Colon (tissue), 2 donors: Measurements from ENCODE around the gene SPRED2.

ENCODE experiments used
- FAIRE-seq: peaks from 2 replicates; lab custom pipeline; 2012; peaks lifted over from hg19 to GRCh38; lab: Jason Lieb, UNC
- donor health status: control.
- donor health status: control.

Gene SPRED2

GRCh38 chr2:65413610-65414009 is 18.8 kb downstream of the SPRED2 start:
- no peak for FAIRE-seq

GRCh38 chr2:65413106-65413505 is 19.3 kb downstream of the SPRED2 start:
- no peak for FAIRE-seq

- FAIRE-seq = no peak
Measured at GRCh38 chr2:65411056-65411795, 21.2 kb downstream of the SPRED2 start.

DNA sequence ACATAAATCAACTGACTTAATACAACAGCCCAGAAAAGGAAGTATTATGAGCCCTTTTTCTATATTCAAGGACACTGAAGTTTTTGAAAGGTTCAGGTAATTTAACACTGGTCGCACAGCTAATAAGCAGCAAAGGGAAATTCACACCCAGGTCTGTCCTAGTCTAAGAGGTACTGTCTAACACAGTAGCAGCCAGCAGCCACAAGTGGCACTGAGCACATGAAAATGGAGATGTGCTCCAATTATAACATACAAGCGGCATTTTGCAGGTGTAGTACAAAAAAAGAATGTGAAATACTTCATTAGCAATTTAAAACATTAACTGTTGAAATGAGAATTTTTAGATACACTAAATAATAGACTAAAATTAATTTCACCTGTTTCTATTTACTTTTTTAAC is 23.4 kb downstream of the SPRED2 start:
- FAIRE-seq = no peak

DNA sequence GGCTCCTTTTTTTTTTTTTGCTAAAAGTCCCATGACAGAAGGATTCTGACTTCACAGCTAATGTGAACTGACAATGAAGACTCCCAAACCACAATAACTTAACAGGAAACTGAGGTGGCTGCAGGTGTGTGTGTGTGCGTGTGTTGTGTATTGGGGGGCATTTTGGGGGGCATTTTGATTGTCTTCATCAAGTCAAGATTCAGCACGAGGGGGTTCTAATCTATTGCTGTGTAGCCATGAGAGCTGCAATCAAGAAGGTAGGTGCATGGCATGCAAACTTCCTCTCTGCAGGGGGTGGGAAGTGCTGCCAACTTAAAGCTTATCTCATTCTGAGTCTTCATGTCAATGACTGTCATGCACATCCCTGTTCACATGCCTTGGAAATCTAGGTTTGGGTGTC is 25.2 kb downstream of the SPRED2 start:
- no peak for FAIRE-seq

DNA sequence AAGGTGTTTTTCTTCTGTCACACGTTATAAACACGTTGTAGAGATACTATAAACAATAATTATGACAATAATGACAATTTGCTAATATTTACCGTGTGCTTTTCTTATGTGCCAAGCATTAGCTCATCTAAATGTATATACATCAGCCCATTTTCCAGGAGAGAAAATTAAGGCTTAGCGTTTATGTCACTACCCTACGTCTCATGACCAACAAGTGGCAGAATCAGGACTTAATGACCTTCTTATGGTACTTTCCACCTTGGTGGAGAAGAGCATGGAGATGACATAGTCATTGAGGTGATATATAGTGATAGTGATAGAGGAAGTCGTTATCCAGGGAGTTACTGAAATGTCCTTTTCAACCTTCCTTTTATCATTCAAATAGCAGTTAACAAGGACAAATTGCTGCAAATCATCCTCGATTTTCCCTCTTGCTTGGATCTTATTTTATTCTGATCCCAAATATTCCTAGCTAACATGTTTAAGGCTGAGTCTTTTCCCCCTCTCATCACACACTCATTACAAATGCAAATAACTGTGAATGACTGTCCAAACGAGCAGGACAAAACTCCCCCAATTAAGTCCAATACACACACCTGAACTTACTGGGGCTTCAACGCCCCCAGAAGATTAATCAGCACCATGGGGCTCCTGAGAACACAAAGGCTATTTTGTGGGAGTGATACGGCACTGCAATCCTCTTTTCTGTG is 27.3 kb downstream of the SPRED2 start:
- no peak for FAIRE-seq

GRCh38 chr2:65403529-65403915 is 28.9 kb downstream of the SPRED2 start:
- no peak for FAIRE-seq

DNA sequence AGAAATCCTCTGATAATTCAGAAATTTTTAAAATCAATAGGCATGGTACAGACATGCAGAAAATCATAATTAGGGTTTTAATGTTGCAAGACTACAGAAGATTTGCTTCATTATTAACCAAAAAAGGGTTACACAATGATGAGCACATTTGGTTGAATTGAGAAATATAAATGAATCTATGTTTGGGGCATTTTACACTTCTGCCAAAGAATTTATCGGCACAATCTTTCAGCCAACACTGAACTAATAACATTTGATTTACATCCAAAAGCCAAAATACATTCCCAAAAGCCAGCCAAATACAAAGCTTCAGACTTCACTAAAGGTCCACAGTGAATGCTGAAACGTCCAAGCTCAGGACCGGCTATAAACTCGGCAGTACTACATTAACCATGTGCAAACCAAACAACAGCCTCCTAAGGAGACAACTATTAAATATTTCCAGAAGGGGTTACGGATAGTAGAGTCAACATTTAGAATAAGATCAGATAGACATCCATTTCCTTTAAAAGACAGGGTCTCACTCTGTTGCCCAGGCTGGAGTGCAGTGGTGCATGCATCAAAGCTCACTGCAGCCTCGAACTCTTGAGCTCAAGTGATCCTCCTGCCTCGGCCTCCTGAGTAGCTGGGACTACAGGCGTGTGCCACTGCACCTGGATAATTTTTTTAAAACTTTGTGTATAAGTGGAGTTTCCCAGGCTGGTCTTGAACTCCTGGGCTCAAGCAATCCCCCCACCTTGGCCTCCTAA is 29.4 kb downstream of the SPRED2 start:
- FAIRE-seq = no peak

DNA sequence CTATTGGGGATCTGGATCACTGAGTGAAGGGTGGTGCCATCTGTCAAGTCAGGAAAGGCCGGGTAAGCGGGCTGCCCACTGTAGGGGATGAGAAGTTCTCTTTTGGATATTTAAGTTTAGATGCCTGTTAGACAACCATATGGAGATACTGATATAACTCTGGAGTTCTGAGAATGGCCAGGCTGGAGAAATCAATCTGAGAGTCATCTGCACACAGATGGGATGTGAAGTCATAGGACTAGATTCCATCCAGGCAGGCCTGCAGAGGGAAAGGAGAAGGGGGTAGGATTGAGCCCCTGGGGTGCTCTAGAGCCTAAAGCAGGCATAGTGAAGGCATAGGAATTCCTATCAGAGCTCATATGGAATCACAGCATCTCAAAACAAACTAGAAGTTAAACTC is 30.1 kb downstream of the SPRED2 start:
- FAIRE-seq = no peak

- no peak for FAIRE-seq
Measured at GRCh38 chr2:65397122-65397521, 35.3 kb downstream of the SPRED2 start.

DNA sequence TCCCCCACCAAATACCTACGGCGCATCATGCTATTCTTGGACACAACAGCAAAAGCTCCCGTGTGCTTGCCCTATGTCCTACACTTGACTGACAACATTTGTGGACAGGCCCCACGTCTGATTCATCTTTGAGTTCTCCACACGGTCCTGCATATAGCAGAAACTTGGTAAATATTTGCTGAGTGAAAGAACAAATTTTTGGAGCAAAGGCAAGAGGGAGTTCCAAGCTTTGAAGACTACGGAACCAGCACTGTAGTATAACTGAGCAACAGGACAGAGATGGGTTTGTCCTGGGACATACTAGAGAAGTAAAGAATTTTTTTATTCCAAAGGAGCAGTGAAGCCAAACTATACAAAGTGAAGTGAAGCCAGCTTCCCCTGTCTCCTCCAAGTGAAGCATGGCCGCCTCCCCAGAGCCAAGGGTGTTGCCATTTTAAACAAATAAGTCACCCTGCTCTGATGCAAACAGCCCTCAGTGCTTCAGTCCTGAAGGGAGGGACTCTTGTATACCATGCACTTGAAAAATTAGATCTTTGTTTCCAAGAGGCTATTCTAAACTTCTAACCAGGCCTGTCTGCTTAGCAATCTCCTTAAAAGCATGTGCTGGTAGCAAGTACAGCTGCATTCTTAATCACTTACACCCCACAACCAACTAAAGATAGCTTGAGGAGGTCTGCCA is 35.9 kb downstream of the SPRED2 start:
- no peak for FAIRE-seq

DNA sequence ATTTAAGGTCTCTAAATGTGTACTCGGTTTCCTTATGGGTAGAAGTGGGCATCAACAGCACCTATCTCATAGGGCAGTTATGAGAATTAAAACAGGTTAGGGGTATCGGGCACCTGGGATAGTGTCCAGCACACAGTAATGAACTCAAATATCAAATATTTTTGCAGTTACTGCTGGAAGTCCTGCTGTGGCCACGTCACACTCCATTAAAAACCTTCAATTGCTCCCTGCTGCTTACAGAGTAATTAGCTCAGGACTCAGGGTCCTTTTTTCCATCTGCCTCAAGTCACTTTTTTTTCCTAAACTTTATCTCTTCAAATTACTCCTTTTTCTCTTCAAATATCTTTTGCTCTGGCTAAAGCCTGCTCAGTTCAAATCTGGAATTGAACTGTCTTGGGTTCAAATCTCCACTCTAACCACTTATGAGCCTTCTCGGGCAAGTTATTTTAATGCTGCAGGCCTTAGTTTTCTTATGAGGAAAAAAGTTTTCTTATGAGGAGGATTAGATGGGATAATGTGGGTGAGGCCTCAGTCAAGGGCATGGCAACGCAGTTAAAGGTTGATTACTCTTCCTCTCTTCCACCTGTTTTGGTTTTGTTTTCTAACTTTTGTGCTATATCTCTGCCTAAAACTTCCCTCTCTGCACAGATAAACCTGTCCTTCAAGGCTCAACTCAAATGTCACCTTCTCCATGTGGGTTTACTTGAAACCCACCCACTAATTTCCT is 36.6 kb downstream of the SPRED2 start:
- FAIRE-seq = no peak

GRCh38 chr2:65393743-65394422 is 38.5 kb downstream of the SPRED2 start:
- no peak for FAIRE-seq

GRCh38 chr2:65393046-65393445 is 39.4 kb downstream of the SPRED2 start:
- FAIRE-seq = no peak

DNA sequence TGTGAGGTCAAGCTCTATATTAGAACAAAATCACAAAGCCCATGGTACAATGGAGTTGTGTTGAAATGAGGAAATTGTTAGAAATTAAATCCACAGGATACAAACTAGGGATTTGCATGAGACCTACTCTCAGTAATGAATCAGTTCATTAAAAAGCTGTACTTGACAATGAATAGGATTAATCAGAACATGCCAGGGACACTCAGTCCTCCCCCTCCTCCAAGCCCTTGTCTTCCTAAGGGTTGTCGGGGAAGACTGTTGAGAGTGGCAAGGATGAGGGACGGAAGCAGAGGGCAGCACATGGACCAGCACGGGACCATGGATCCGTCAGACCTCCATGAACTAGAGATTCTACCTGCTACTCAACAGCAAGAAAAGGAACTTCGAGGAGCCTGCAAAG is 39.8 kb downstream of the SPRED2 start:
- FAIRE-seq = no peak

GRCh38 chr2:65390134-65390533 is 42.3 kb downstream of the SPRED2 start:
- no peak for FAIRE-seq

DNA sequence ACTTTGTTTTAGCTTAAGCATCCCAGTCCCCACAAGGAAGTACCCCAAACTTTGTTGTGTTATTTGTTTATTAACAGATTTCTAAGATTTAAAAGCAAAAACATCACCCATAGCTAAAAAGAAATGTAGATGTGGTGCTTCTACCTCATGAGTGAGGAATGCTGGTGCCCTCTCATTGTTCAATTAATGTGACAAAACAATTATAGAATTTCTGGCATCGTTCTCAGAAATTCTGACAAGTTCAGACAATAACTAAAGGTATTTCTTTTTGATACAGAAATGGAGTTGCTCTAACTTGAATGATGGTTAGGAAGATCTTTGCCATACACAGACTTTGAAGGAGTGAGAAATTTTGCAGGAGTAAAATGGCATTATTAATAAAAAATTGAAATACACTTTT is 42.9 kb downstream of the SPRED2 start:
- no peak for FAIRE-seq

- FAIRE-seq = no peak
Measured at GRCh38 chr2:65388596-65389390, 43.6 kb downstream of the SPRED2 start.

DNA sequence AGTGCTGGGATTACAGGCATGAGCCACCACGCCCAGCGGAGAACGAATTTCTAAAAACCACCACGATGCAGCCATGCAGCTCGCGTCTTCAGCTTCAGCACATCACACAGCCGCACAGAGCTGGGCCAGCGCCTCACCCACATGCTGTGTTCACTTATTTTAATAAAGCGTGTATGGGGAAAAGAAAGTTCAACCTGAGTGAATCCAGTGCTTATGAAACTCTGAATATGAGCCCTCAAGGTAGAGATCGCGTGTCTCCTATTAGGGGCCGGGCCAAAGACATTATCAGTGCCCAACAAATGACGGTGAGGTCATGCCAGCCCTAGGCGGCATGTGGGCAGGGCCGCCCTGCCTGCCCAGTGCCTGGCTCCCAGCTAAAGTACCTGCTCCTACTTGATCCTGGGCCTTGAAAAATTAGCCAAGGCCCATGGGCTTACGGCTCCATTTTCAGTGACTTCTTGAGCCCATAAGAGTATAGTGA is 44.3 kb downstream of the SPRED2 start:
- FAIRE-seq = no peak

DNA sequence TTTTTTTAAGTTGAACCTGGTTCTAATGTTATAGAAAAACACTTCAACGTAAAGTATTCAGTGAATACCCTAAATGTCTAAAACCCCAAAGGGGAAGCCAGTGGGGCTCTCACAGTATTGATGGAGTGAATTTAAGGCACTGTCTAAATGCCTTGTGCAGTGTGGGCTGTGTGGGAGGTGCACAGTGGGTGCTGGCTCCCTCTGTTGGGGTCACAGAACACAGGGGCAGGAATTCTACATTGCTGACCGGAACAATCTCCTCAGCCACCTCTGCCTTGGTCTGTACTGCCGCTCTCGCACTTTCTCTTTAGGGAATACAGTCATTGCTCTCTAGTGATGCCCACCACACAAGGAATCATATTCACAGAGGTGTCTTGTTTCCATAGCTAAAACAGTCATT is 45.4 kb downstream of the SPRED2 start:
- FAIRE-seq = no peak
